ENCODE measurements around the gene CBX4.
A peak's percentile ranks its signal among the peaks of the same experiment; 100 is the strongest.

CBX4 gene

DNA sequence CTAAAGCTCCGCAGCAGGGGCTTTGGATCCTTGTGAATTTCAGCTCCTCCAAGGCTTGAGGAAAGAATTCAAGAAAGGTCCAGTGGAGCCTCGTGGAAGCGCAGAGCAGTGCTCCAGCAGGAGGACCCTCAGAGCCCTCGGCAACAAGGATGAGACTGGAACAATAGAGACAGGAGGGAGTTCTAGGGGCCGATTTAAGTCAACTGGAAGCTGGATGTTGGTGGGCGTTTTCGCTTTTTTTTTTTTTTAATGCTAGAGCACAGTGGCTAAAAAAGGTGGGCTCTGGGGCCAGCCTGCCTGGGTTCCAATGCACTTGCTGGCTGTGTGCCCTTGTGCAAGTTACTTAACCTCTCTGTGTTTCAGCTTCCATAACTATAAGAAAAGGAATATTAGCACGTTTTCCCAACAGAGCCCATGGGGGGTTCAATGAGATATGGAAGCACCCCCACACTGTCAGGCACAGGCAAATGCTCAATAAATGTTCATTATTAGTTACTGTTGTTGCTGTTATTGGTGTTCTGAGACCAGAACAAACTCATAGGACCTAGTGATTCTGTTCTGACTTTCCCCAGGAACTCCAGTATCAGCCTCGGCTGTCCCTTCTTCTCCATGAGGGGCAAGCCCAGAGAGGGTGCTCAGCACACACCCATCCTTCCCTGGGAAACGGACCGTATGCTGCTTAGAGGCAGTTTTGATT is 37.1 kb downstream of the CBX4 start:
- peaks cover 5% of the 10 kb centered on the region; the same call in 1 of the 2 replicates for H3K9me3 ChIP-seq (ENCODE audit: insufficient read depth, low read length)
- H3K27me3 ChIP-seq (ENCODE audit: insufficient read depth, insufficient read length) = peaks cover 96% of the 10 kb centered on the region
- H3K9ac ChIP-seq (ENCODE audit: insufficient read length, low read depth) = no peak overlapping the region
- TF ChIP-seq YY1 (IDR thresholded peaks at IDR 0.05; ENCODE audit: insufficient read depth, insufficient read length) = no peak
- TF ChIP-seq ZNF274 (IDR thresholded peaks at IDR 0.05; ENCODE audit: low read depth, low read length) = no peak
- TF ChIP-seq SUZ12 (IDR thresholded peaks at IDR 0.05; ENCODE audit: extremely low read depth, insufficient read depth, insufficient read length) = peak; percentile 46
- H3K4me3 ChIP-seq (ENCODE audit: insufficient read length, low read depth) = no peak overlapping the region
- no peak for DNase-seq (ENCODE audit: low read depth, low spot score)
- peaks cover 36% of the 10 kb centered on the region for H3K4me1 ChIP-seq (ENCODE audit: insufficient read depth, insufficient read length)
- H3K36me3 ChIP-seq (ENCODE audit: insufficient read depth, insufficient read length, low read length) = no peaks in the 10 kb centered on the region

DNA sequence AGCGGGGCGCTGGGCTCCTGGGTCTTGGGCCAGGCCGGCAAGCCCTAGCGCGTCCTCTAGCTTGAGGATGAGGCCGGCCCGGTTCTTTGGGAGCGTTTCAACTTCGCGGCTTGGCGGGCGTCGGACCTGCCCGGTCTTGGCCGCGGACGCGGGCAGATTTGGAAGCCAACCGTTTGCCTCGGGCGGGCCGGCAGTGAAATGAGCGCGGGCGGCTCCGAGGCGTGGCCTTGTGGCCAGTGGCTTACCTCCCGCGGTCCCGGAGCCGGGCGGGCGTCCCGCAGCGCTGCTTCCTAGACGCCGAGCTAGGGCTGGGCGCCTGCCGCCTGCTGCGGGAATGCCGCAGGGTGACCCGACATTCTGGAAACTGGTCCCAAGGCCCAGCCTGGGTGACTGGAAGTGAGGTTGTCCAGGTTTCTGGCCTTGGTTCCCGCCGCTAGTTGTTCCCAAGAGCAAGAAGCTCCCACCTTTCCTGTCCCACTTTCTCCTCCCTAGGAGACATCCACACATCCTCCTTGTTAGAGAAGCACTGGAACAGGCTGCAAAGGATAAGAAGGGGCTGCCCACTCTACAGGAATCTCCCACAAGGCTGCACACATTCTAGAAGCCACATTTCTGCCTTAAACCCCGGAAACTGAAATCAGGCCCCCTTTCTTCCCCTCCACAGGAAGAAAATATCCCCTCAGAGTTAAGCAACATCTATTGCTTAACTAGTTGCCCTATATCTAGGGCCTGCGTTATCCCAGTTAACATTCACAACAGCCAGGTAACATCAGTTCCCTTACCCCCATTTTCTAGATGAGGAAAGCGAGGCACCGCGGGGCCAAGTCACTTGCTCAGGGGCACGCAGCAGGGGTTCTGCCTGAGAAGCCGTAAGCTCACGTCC is 37.8 kb downstream of the CBX4 start:
- peaks cover 34% of the 10 kb centered on the region for H3K4me1 ChIP-seq (ENCODE audit: insufficient read depth, insufficient read length)
- H3K9ac ChIP-seq (ENCODE audit: insufficient read length, low read depth) = peak overlapping the region; percentile 26
- no peak for DNase-seq (ENCODE audit: low read depth, low spot score)
- H3K9me3 ChIP-seq (ENCODE audit: insufficient read depth, low read length) = peaks cover 5% of the 10 kb centered on the region; the same call in 1 of the 2 replicates
- TF ChIP-seq SUZ12 (IDR thresholded peaks at IDR 0.05; ENCODE audit: extremely low read depth, insufficient read depth, insufficient read length) (no peak), YY1 (IDR thresholded peaks at IDR 0.05; ENCODE audit: insufficient read depth, insufficient read length) (no peak), ZNF274 (IDR thresholded peaks at IDR 0.05; ENCODE audit: low read depth, low read length) (no peak)
- no peaks in the 10 kb centered on the region for H3K36me3 ChIP-seq (ENCODE audit: insufficient read depth, insufficient read length, low read length)
- H3K27me3 ChIP-seq (ENCODE audit: insufficient read depth, insufficient read length) = peaks cover 90% of the 10 kb centered on the region
- H3K4me3 ChIP-seq (ENCODE audit: insufficient read length, low read depth) = peak overlapping the region; percentile 25

DNA sequence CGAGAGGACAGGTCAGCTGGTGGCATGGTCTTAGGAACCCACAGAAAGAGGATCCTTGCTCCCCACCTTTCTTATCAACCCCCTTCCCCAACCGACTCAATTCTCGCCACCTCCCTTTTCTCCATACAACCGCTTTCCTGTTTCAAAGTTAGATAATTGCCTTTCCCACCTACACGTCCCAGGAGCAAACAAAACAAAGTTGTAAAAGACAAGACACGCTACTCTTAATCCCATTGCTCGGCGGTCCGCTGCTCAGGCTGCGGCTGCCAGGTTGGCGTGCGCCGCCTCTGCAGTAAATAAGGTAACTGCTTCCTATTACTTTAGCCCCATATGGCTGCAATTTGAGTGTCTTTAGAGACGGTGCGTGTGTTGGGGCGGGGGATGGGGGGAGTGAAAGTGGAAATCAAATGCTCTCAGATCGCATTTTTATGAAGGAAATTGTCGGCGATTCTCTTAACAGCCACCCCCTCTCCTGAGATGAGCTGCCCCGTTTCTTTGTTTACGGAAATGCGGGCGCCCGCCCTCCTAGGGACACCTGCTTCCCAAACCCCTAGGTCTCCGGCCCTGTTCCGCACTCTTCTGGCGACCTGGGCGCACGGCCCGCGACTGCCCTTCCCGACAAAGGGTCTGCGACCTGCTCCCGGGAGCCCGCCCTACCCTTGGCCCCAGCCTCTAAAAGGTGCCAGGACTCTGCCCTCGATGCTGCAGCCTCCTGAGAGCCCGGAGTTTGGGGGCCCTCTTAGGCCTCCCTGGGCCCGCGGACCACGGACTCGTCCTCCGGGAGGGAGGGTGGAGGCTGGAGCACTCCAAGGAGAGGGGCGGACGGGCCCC is 38.7 kb downstream of the CBX4 start:
- no peak for DNase-seq (ENCODE audit: low read depth, low spot score)
- Histone ChIP-seq H3K4me3 (ENCODE audit: insufficient read length, low read depth) (peak overlapping the region; percentile 25), H3K27me3 (ENCODE audit: insufficient read depth, insufficient read length) (peaks cover 90% of the 10 kb centered on the region), H3K9ac (ENCODE audit: insufficient read length, low read depth) (peak overlapping the region; percentile 26), H3K9me3 (ENCODE audit: insufficient read depth, low read length) (peaks cover 5% of the 10 kb centered on the region; the same call in 1 of the 2 replicates), H3K36me3 (ENCODE audit: insufficient read depth, insufficient read length, low read length) (peaks cover 6% of the 10 kb centered on the region), H3K4me1 (ENCODE audit: insufficient read depth, insufficient read length) (peaks cover 35% of the 10 kb centered on the region)
- TF ChIP-seq SUZ12 (IDR thresholded peaks at IDR 0.05; ENCODE audit: extremely low read depth, insufficient read depth, insufficient read length) (peak; percentile 72), YY1 (IDR thresholded peaks at IDR 0.05; ENCODE audit: insufficient read depth, insufficient read length) (no peak), ZNF274 (IDR thresholded peaks at IDR 0.05; ENCODE audit: low read depth, low read length) (no peak)

DNA sequence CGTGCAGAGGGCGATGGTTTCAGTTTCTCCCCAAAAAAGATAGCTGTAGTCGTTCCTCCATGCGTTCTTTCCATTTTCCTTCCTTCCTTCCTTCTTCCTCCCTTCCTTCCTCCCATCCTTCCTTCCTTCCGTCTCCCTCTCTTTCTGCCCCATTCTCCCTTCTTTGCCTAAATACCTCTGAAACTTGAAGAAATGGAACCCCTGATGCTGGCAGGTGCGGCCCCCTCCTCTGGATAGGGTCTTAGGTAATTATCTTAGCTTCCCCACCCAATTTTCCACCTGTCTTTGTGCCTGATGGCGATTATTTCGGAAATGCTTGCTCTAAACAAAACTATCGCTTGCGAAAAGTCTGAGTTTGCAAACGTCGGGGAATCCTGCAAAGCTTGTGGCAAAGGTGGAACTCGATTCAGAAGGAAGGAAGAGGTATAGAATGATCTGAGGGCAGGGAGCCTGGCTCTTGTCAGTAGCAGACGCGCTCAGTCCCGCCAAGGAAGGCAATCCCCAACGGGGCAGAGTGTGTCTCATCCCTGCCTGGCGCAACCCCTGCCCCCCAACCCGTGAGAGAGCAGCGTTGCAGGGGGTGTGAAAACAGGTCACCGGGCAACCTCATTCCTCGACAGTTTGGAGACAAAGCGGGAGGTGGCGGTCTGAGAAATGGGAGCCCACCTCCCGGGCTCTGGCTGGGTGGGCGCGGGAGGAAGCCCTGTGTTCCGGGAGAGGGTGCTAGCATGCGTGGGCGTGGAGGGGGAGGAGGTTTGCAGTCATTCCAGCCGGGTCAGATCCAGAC is 39.5 kb downstream of the CBX4 start:
- Histone ChIP-seq H3K9ac (ENCODE audit: insufficient read length, low read depth) (no peak overlapping the region), H3K27me3 (ENCODE audit: insufficient read depth, insufficient read length) (peaks cover 90% of the 10 kb centered on the region), H3K4me1 (ENCODE audit: insufficient read depth, insufficient read length) (peaks cover 38% of the 10 kb centered on the region), H3K4me3 (ENCODE audit: insufficient read length, low read depth) (no peak overlapping the region), H3K36me3 (ENCODE audit: insufficient read depth, insufficient read length, low read length) (peaks cover 13% of the 10 kb centered on the region), H3K9me3 (ENCODE audit: insufficient read depth, low read length) (peaks cover 5% of the 10 kb centered on the region; the same call in 1 of the 2 replicates)
- DNase-seq (ENCODE audit: low read depth, low spot score) = no peak
- TF ChIP-seq SUZ12 (IDR thresholded peaks at IDR 0.05; ENCODE audit: extremely low read depth, insufficient read depth, insufficient read length) (no peak), ZNF274 (IDR thresholded peaks at IDR 0.05; ENCODE audit: low read depth, low read length) (no peak), YY1 (IDR thresholded peaks at IDR 0.05; ENCODE audit: insufficient read depth, insufficient read length) (no peak)

DNA sequence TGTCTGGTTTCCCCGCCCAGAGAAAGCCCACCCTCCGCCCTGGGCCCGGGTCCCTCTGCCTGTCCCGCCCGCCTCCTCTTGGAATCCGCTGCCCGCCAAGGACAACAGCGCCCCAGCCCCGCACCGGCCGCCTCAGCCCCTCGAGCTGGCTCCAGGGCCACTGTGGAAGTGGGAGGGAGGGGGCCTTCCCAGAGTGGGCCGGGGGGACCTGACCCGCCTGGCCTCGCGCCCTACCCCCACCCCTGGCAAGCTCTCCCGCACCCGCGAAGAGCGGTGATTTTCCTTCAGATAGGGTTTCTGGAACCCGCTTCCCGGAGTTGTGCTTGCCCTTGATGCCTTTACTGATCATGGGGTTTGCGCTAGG is 40.1 kb downstream of the CBX4 start:
- TF ChIP-seq ZNF274 (IDR thresholded peaks at IDR 0.05; ENCODE audit: low read depth, low read length) (no peak), SUZ12 (IDR thresholded peaks at IDR 0.05; ENCODE audit: extremely low read depth, insufficient read depth, insufficient read length) (peak; percentile 92)
- Histone ChIP-seq H3K4me3 (ENCODE audit: insufficient read length, low read depth) (no peak overlapping the region), H3K27me3 (ENCODE audit: insufficient read depth, insufficient read length) (peaks cover 90% of the 10 kb centered on the region), H3K9me3 (ENCODE audit: insufficient read depth, low read length) (peaks cover 5% of the 10 kb centered on the region; the same call in 1 of the 2 replicates), H3K9ac (ENCODE audit: insufficient read length, low read depth) (no peak overlapping the region), H3K4me1 (ENCODE audit: insufficient read depth, insufficient read length) (peaks cover 36% of the 10 kb centered on the region), H3K36me3 (ENCODE audit: insufficient read depth, insufficient read length, low read length) (peaks cover 18% of the 10 kb centered on the region)
- no peak for DNase-seq (ENCODE audit: low read depth, low spot score)
